ENCODE measurements around the gene AOC3.

The AOC3 gene

DNA sequence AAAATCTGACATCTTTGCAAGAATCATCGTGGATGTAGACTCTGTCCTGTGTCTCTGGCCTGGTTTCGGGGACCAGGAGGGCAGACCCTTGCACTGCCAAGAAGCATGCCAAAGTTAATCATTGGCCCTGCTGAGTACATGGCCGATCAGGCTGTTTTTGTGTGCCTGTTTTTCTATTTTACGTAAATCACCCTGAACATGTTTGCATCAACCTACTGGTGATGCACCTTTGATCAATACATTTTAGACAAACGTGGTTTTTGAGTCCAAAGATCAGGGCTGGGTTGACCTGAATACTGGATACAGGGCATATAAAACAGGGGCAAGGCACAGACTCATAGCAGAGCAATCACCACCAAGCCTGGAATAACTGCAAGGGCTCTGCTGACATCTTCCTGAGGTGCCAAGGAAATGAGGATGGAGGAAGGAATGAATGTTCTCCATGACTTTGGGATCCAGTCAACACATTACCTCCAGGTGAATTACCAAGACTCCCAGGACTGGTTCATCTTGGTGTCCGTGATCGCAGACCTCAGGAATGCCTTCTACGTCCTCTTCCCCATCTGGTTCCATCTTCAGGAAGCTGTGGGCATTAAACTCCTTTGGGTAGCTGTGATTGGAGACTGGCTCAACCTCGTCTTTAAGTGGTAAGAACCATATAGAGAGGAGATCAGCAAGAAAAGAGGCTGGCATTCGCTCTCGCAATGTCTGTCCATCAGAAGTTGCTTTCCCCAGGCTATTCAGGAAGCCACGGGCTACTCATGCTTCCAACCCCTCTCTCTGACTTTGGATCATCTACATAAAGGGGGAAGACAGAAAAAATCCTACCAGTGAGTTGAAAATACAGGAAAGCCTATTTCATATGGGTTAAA is 49.7 kb downstream of the AOC3 start, which contains the start of gene G6PC1:
Gene G6PC1 (plus strand): TSS at position 340 of the 872 bp plus-strand sequence. CDS start 78 bp downstream, at position 418.
- no peak for DNase-seq (ENCODE audit: low read depth)
- no peak for TF ChIP-seq CTCF (conservative IDR thresholded peaks at IDR 0.05; ENCODE audit: low read depth, low read length)
- H3K4me3 ChIP-seq (ENCODE audit: low read depth, low read length) = no peak within 1 kb of the TSS

GRCh38 chr17:42901535-42902229 is 50.7 kb downstream of the AOC3 start:
- no peak overlapping the region for H3K4me3 ChIP-seq (ENCODE audit: low read depth, low read length)
- no peak for TF ChIP-seq CTCF (conservative IDR thresholded peaks at IDR 0.05; ENCODE audit: low read depth, low read length)
- peak; percentile 13 for DNase-seq (ENCODE audit: low read depth)

DNA sequence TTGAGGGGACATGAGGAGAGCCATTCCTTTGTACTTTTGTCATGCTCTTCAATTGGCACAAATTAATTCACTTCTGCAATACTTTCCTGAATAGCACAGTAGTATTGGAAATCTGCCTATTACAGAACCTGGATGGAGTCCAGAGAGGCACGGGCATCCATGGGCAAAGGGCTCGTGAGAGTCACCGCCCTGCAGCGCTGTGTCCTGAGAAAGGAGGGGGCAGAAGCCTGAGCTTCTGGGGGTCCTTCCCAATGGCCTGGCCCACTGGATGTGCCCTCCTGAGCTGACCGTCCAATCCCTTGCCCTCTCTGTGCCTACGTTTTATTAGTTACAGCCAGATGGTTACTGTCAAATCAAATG is 53.1 kb downstream of the AOC3 start:
- no peak for TF ChIP-seq CTCF (conservative IDR thresholded peaks at IDR 0.05; ENCODE audit: low read depth, low read length)
- no peak for DNase-seq (ENCODE audit: low read depth)
- no peak overlapping the region for H3K4me3 ChIP-seq (ENCODE audit: low read depth, low read length)

DNA sequence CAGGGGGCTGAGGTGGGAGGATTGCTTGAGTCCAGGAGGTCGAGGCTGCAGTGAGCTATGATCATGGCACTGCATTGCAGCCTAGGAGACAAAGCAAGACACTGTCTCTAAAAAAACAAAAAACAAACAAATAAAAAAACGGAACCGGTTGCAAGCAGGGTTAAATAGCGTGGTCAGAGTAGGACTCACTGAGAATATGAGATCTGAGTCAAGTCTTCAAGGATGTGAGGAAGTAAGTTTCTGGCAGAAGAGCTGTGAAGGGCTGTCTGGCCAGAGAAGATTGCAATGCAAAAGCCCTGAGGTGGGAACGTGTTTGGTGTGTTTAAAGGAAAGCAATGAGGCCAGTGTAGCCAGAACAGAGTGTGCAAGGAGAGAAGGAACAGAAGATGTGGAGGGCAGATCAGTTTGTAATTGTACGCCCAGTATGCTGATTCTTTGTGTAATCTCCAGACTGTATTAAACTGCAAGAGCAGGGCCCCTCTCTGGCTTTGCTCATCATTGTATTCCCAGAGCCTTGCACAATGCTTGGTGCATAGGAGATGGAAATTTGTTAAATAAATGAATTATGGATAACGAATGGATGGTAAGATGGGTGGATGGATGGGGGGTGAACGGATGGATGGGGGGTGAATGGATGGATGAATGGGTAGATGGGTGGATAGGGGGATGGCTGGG is 55.9 kb downstream of the AOC3 start:
- no peak for DNase-seq (ENCODE audit: low read depth)
- TF ChIP-seq CTCF (conservative IDR thresholded peaks at IDR 0.05; ENCODE audit: low read depth, low read length) = no peak

More for the DNA sequence above, 55.9 kb downstream of the AOC3 start:
- no peak overlapping the region for H3K4me3 ChIP-seq (ENCODE audit: low read depth, low read length)

All from choroid plexus epithelial cell (primary cell).